A673 (cell line): Measurements from ENCODE around the gene DCLRE1A.

Experiments
- CTCF ChIP-seq: fragments of 300-800, 200-600 bp; sonication (generic); conservative IDR thresholded peaks from 2 replicates; pipeline ENCODE4 v1.5.1; 2017; ENCODE audit warnings: low read depth, mild to moderate bottlenecking, antibody characterized with exemption, low read length, moderate library complexity, mixed read lengths
- EZH2 ChIP-seq: fragments of 200-600 bp; sonication (generic); IDR thresholded peaks from 2 replicates; pipeline ENCODE4 v1.6.1; 2017; ENCODE audit warnings: borderline replicate concordance, low read depth, mild to moderate bottlenecking, mixed read lengths, antibody characterized with exemption, low read length; ENCODE audit not compliant: poor library complexity, severe bottlenecking

GRCh38 chr10:113802997-113803396 is 50.9 kb downstream of the DCLRE1A start:
- no peak for TF ChIP-seq CTCF
- no peak for TF ChIP-seq EZH2
